Stimulated activated naive CD8-positive, alpha-beta T cell treated with anti-CD3 and anti-CD28 coated beads, Interleukin-15, Interleukin-2, amounts not matched to agents 100 ng/mL and 50 ng/mL, for 24 hours (primary cell): ENCODE results near the gene SET.
"Not testable (repeated sequence)": the region's sequence is repeated elsewhere in the genome, so short reads cannot be mapped to it uniquely, and the experiment has no call there.

Experiments used
- H3K27ac Mint-ChIP-seq: one replicate; pipeline ENCODE4 v1.8.0; 2021; ENCODE audit warnings: mild to moderate bottlenecking, mixed read lengths
- H3K27me3 Mint-ChIP-seq: one replicate; pipeline ENCODE4 v1.8.0; 2021; ENCODE audit warnings: mixed read lengths
- H3K36me3 Mint-ChIP-seq: one replicate; pipeline ENCODE4 v1.8.0; 2021; ENCODE audit warnings: low read depth, mixed read lengths
- H3K4me1 Mint-ChIP-seq: one replicate; pipeline ENCODE4 v1.8.0; 2021; ENCODE audit warnings: low read depth, mixed read lengths
- H3K4me3 Mint-ChIP-seq: one replicate; pipeline ENCODE4 v1.8.0; 2021; ENCODE audit warnings: mild to moderate bottlenecking, mixed read lengths
- H3K9me3 Mint-ChIP-seq: one replicate; pipeline ENCODE4 v1.8.0; 2021; ENCODE audit warnings: mixed read lengths

SET gene

DNA sequence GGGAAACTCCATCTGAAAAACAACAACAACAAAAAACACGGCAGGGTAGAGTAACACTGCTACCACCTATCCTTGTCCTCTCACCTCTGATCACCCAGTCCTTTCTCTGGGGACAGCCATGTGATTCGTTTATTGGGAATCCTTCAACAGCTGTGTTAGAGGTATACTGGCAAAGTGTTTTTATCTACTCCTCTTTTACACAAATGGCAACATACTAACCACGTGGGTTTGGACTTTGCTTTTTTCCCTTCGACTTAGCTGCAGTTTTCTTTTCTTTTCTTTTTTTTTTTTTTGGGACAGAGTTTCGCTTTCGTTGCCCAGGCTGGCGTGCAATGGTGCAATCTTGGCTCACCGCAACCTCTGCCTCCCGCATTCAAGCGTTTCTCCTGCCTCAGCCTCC lies 11.2 kb upstream of the SET start:
- Mint-ChIP-seq H3K9me3 (no peaks in the 10 kb centered on the region), H3K4me3 (no peak overlapping the region), H3K27me3 (no peaks in the 10 kb centered on the region), H3K36me3 (peaks cover 13% of the 10 kb centered on the region), H3K27ac (no peak overlapping the region), H3K4me1 (peaks cover 5% of the 10 kb centered on the region)

DNA sequence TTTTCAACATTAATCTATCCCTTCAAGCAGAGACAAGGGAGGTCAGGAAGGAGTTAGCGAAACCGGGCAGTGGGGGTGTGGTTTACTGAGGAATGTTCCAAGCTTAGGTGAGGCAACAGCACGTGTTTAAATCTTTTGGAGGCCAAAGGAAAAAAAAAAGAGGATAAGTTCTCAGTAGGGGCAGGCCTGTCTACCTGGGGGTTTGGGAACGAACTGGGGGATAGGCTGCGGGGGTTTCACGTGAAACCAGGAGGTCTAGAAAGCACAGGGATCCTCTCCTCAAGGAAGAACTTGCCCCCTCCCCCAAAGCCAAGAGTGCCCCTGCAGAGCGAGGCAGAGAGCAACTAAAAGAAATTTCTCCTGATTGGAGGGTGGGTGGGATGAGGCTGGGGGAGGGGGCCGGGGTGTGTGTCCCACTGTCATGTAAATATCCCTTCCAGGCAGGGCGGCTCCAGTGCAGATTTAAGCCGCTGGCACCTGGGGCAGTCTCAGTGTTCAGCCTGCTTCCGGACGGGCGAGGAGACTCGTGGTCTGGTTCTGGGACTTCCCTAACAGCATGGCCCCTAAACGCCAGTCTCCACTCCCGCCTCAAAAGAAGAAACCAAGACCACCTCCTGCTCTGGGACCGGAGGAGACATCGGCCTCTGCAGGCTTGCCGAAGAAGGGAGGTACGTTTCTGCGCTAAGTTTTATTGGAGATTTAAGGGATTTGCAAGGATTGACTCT lies 5.5 kb upstream of the SET start:
- peak overlapping the region; percentile 98 for H3K4me3 Mint-ChIP-seq
- H3K4me1 Mint-ChIP-seq, result peaks cover 52% of the 10 kb centered on the region
- peaks cover 26% of the 10 kb centered on the region for H3K36me3 Mint-ChIP-seq
- H3K27ac Mint-ChIP-seq, result peak overlapping the region; percentile 98
- no peaks in the 10 kb centered on the region for H3K27me3 Mint-ChIP-seq
- H3K9me3 Mint-ChIP-seq, result no peaks in the 10 kb centered on the region

DNA sequence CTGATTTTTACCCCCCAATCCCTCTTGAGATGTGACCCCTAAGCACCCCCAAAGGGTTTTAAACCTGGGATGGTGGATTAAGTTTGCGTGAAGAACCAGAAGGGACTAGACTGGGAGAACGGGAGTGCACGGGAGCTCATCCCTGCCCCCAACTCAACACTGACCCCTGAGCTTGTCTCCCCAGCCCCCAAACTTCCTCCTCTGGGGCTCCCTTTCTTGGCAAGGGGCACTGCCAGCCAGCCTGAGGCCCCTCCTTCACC lies 5.0 kb upstream of the SET start:
- H3K4me1 Mint-ChIP-seq, result peaks cover 53% of the 10 kb centered on the region
- peaks cover 26% of the 10 kb centered on the region for H3K36me3 Mint-ChIP-seq
- peak overlapping the region; percentile 98 for H3K27ac Mint-ChIP-seq
- no peaks in the 10 kb centered on the region for H3K9me3 Mint-ChIP-seq
- H3K27me3 Mint-ChIP-seq, result no peaks in the 10 kb centered on the region
- H3K4me3 Mint-ChIP-seq, result peak overlapping the region; percentile 98

DNA sequence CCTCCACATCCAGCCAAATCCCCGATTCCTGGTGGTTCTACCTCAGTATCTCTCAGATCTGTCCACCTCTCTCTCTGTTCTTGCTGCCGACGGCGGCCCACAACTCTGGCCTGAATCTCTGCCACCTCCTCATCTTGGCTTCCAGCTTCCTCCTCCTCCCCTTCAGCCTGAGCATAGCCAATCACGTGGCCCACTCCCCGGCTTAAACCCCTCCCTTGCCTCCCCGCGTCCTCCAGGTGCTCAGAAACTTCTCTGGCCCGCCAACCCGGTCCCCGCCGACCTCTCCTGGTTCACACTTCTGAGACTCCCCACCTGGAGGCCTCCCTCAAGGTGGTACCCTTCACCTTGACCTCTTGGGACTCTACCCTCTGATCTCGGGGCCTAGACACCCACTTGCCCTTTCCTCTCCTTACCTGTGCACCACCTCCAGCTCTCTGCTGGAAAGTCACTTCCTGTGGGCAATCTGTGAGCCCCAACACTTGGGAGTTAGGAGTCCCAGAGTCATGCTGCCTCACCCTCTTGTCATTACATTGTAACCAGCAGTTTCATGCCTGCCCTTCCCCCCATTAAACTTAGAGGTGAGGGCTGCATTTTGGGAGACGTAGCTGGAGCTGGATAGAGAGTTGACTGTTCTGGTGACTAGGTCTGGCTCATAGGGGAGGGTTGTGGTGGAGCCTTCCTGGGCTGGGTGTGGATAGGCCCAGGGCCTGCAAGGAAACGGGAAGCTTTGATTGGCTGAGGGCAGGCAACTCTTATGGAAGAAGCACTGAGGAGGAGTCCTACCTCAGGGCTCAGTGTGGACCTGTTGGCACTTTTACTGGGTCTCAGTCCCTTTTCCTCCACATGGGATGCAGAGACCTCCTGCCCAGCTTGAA lies 4.5 kb upstream of the SET start:
- Mint-ChIP-seq H3K4me1 (peaks cover 53% of the 10 kb centered on the region), H3K4me3 (peak overlapping the region; percentile 98), H3K27me3 (no peaks in the 10 kb centered on the region), H3K9me3 (no peaks in the 10 kb centered on the region), H3K27ac (peak overlapping the region; percentile 98), H3K36me3 (peaks cover 26% of the 10 kb centered on the region)

DNA sequence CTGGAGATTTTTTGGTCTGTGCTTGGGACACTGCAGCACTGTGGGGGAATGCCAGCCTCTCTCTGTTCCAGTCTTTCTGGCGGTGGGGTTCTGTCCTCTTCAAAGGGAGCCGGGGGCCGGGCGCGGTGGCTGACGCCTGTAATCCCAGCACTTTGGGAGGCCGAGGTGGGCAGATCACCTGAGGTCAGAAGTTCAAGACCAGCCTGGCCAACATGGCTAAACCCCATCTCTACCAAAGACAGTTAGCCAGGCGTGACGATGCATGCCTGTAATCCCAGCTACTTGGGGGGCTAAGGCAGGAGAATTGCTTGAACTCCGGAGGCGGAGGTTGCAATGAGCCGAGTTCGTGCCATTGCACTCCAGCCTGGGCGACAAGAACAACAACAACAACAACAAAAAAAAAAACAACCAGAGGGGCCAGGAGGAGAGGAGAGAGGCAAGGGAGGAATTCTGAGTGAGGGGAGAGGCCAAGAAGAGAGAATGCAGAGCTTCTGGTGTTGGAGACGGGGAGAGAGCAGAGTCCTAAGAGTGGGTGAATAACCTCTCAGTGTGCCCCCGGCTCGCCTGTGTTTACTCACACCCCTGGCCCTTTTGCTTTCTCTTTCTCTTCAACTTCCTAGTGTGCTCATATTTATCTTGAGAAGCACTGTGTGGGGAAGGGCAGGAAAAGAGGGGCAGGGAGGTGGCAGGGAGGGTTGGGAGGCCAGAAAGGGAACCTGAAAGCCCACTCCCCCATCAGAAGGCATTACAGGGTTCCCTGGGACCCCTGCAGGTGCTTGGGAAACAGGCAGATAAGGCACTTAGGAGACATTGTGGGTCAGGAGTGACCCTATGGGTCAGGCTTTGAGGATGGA lies 3.2 kb upstream of the SET start:
- no peaks in the 10 kb centered on the region for H3K9me3 Mint-ChIP-seq
- H3K27ac Mint-ChIP-seq, result peak overlapping the region; percentile 98
- H3K4me1 Mint-ChIP-seq, result peaks cover 53% of the 10 kb centered on the region
- peak overlapping the region; percentile 98 for H3K4me3 Mint-ChIP-seq
- H3K36me3 Mint-ChIP-seq, result peaks cover 32% of the 10 kb centered on the region
- H3K27me3 Mint-ChIP-seq, result no peaks in the 10 kb centered on the region

DNA sequence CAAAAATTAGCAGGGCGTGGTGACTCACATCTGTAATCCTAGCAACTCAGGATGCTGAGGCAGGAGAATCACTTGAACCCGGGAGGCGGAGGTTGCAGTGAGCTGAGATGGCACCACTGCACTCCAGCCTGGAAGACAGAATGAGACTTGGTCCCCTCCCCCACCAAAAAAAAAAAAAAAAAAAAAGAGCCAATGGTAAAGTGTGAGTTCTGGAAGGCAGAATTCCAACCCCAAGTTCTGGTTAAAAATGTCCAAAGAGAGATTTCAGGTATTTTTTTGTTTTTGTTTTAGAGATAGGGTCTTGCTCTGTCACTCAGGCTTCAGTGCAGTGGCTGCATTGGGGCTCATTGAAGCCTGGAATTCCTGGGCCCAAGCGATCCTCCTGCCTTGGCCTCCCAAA lies 1.6 kb upstream of the SET start:
- Mint-ChIP-seq H3K27ac (peak overlapping the region; percentile 52), H3K27me3 (no peaks in the 10 kb centered on the region), H3K4me1 (peaks cover 62% of the 10 kb centered on the region), H3K9me3 (no peaks in the 10 kb centered on the region), H3K4me3 (peak overlapping the region; percentile 86), H3K36me3 (peaks cover 37% of the 10 kb centered on the region)

DNA sequence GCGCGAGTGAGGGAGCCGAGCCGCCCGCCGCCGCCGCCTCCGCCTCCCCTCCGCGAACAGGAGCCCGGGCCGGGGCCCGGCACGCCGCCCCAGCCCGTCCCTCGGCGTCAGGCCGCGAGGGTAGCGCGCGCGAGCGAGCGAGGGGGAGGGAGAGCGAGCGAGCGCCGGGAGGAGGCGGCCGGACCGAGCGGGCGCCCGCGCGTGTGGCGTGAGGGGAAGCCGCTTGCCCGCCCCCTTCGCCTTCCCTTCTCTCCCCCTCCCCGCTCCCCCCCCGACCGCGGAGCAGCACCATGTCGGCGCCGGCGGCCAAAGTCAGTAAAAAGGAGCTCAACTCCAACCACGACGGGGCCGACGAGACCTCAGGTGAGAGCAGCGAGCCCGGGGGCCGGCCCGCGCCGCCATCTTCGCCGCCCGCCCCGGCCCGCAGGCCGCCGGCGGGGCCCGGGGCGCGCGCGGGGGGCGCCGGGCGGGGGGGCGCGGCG lies 312 bp downstream of the SET start:
- H3K4me1 Mint-ChIP-seq, result peaks cover 69% of the 10 kb centered on the region
- peaks cover 49% of the 10 kb centered on the region for H3K36me3 Mint-ChIP-seq
- no peaks in the 10 kb centered on the region for H3K27me3 Mint-ChIP-seq
- no peaks in the 10 kb centered on the region for H3K9me3 Mint-ChIP-seq
- peak overlapping the region; percentile 52 for H3K27ac Mint-ChIP-seq
- peak overlapping the region; percentile 60 for H3K4me3 Mint-ChIP-seq

DNA sequence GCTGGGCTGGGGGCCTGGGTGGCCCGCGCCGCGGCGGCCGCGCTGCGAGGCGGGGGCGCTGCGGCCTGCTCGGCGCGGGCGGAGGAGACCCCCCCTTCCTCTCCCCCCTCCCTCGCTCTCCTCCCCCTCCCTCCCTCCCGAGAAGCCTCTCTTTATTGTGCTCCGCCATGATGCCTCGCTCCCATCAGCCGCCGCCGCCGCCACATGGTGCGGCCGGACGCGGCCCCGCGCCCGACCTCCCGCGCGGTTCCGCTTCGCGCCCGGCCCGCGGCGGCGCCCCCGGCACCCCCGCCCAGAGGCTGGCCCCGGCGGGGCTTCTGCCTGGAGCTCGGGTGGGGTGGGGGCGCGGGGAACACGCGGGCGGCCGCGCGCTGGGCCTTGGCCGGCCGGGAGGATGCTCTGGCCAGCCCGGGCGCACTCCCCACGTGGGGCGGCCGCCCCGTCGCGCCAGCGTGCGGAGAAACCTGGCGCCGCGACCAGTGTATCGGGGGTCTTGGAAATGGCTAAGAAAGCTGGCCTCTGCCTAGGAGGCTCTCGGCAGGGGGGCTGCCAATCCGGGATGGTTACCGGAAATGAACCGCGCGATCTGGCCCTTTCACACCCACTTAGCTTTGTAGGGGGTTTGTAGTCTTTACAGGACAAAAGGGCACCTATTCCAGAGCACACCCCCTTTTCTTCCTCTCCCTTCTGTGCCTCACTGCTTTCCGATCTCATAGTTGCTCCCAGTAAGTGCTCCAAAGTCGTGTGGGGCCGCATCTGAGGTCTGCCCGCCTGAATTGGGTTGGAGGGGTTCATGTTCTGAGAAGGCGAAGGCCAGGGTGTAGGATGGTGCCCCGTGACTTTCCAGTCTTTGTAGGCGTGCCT lies 1.0 kb downstream of the SET start:
- Mint-ChIP-seq H3K36me3 (peaks cover 56% of the 10 kb centered on the region), H3K4me1 (peaks cover 67% of the 10 kb centered on the region), H3K4me3 (peak overlapping the region; percentile 99), H3K27ac (peak overlapping the region; percentile 99), H3K9me3 (no peaks in the 10 kb centered on the region), H3K27me3 (no peaks in the 10 kb centered on the region)

DNA sequence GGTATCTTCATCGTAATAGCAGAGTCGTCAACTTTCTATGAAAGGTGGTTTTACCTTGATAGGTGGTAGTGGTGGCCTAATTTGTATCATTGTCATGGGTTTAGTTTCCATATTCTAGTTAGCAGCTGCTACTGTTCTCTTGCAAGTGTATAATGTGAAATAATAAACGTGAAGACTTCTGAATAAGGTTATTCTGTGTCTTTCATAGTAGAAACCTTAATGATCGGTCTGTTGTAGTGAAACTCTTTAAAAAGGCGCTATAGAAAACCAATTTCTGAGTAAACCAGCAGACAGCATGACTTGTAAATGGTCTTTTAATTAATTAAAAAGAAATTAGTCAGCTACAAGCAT lies 1.6 kb downstream of the SET start:
- Mint-ChIP-seq H3K27ac (peak overlapping the region; percentile 99), H3K4me3 (peak overlapping the region; percentile 99), H3K9me3 (no peaks in the 10 kb centered on the region), H3K27me3 (no peaks in the 10 kb centered on the region), H3K4me1 (peaks cover 61% of the 10 kb centered on the region), H3K36me3 (peaks cover 59% of the 10 kb centered on the region)

DNA sequence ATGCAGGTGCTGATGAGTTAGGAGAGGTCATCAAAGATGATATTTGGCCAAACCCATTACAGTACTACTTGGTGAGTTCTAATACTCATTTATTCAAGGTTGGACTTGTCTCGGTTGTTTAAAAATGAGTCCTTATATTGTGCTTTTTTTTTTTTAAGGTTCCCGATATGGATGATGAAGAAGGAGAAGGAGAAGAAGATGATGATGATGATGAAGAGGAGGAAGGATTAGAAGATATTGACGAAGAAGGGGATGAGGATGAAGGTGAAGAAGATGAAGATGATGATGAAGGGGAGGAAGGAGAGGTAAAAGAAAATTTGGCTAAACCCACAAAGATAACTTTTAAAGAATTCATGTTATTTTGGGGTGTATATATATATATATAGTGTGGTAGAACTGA lies 4.7 kb downstream of the SET start:
- H3K27me3 Mint-ChIP-seq, H3K9me3 Mint-ChIP-seq: not testable (repeated sequence)
- Mint-ChIP-seq H3K27ac (peak overlapping the region; percentile 89), H3K4me1 (peaks cover 32% of the 10 kb centered on the region), H3K4me3 (peak overlapping the region; percentile 53), H3K36me3 (peaks cover 62% of the 10 kb centered on the region)

DNA sequence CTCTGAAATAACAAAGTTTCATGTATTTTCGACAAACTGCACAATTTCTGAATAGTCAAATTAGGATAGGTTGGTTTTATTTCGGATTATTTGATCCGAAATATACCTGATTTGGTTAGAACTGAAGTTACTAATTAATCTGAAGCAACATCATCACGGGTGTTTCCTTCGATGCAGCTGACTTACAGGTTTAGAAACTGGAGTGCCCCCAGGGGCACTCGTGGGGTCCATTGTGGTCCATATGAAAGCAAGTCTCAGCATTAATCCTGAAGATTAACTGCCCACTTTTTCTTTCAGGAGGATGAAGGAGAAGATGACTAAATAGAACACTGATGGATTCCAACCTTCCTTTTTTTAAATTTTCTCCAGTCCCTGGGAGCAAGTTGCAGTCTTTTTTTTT lies 5.3 kb downstream of the SET start:
- no peaks in the 10 kb centered on the region for H3K27me3 Mint-ChIP-seq
- H3K9me3 Mint-ChIP-seq, result no peaks in the 10 kb centered on the region
- peaks cover 32% of the 10 kb centered on the region for H3K4me1 Mint-ChIP-seq
- peak overlapping the region; percentile 89 for H3K27ac Mint-ChIP-seq
- H3K36me3 Mint-ChIP-seq, result peaks cover 62% of the 10 kb centered on the region
- H3K4me3 Mint-ChIP-seq, result no peak overlapping the region

DNA sequence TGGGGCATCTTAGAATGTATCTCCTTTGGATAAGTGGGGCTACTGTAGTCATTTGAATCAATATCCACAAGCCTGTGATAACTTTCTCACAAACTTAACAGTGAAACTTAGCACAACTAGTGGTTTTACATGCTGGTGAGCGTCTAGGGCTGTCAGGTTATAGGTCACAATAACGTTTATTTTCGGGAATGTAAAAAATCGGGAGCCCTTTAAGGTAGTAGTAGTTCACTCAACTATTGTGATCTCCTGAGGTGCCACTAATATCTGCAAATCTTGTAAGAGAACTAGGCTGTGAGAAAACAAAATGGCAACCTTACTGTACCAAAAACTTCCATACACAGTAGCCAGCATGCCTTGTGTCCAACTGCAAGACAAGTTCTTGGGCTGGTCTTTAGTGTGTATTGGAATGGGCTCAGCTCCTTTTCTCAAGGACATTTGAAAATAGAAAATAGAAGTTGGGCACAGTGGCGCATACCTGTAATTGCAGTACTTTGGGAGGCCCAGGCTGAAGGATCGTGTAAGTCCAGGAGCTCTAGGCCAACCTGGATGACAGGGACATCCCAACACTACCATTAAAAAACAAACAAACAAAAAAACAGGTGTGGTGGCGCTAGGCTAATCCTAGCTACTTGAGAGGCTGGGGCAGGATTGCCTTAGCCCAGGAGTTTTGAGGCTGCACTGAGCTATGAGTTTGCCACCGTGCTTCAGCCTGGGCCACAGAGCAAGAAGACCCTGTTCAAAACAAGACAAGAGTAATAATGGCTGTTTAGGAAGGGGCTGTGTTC lies 8.1 kb downstream of the SET start:
- Mint-ChIP-seq H3K36me3 (peaks cover 44% of the 10 kb centered on the region), H3K4me1 (peaks cover 28% of the 10 kb centered on the region), H3K27me3 (no peaks in the 10 kb centered on the region), H3K27ac (no peak overlapping the region), H3K4me3 (no peak overlapping the region), H3K9me3 (no peaks in the 10 kb centered on the region)

DNA sequence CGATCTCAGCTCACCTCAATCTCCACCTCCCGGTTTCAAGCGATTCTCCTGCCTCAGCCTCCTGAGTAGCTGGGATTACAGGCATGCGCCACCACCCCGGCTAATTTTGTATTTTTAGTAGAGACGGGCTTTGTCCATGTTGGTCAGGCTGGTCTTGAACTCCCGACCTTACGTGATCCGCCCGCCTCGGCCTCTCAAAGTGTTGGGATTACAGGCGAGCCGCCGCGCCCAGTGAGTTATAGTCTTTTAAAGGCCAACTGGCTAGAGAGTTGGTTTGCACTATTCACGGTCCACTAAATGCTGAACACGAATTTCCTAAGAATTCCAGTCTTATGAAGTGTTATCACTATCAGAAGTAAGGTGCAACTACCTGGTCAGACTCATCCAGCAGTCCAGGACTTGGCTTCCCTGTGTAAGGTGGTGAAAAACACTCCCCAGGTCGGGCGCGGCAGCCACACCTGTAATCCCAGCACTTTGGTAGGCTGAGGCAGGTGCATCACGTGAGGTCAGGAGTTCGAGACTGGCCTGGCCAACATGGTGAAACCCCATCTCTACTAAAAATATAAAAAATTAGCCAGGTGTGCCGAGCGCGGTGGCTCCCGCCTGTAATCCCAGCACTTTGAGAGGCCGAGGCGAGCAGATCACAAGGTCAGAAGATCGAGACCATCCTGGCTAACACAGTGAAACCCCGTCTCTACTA lies 10.2 kb downstream of the SET start:
- not testable (repeated sequence) for H3K27me3 Mint-ChIP-seq, H3K4me3 Mint-ChIP-seq, H3K27ac Mint-ChIP-seq, H3K9me3 Mint-ChIP-seq
- peaks cover 24% of the 10 kb centered on the region for H3K36me3 Mint-ChIP-seq
- H3K4me1 Mint-ChIP-seq, result peaks cover 19% of the 10 kb centered on the region
